ENCODE data around the gene SMARCD1. TPM values are rescaled to one million over a fixed set of nuclear protein-coding genes. Genes with fewer than 3 reads are reported as not detected.

SMARCD1 gene
- total RNA-seq, 1 experiment from 2014 or later: 152 TPM

DNA sequence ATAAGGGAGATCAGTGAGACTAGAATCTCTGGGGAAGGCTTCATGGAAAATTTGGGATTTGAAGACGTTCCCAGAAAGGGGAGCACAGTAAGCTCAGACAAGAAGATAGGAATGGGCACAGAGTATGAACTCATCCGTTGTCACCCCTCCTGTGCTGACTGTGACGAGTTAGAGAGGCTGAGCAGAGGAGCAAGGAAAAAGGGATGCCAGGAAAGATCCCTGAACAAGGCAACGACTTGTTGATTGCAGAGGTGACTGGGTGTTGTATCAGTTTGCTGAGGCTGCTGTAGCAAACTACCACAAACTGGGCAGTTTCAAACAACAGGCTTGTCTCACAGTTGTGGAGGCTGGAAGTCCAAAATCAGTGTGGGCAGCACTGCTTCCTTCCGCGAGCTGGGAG, 12.8 kb downstream of the SMARCD1 start:
- TF ChIP-seq, protein P1, sequence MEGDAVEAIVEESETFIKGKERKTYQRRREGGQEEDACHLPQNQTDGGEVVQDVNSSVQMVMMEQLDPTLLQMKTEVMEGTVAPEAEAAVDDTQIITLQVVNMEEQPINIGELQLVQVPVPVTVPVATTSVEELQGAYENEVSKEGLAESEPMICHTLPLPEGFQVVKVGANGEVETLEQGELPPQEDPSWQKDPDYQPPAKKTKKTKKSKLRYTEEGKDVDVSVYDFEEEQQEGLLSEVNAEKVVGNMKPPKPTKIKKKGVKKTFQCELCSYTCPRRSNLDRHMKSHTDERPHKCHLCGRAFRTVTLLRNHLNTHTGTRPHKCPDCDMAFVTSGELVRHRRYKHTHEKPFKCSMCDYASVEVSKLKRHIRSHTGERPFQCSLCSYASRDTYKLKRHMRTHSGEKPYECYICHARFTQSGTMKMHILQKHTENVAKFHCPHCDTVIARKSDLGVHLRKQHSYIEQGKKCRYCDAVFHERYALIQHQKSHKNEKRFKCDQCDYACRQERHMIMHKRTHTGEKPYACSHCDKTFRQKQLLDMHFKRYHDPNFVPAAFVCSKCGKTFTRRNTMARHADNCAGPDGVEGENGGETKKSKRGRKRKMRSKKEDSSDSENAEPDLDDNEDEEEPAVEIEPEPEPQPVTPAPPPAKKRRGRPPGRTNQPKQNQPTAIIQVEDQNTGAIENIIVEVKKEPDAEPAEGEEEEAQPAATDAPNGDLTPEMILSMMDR (conservative IDR thresholded peaks at IDR 0.05): no peak
- H3K4me3 Mint-ChIP-seq: no peak overlapping the region
- H4K91ac ChIP-seq (ENCODE audit: insufficient read length, low read depth, low read length): no peak overlapping the region
- no CpG with 5 or more reads among the region's 6 CpGs for WGBS (ENCODE audit: extremely low coverage, insufficient read length, low lambda C conversion rate)
- H3K27me3 ChIP-seq (ENCODE audit: insufficient read depth, low read length): no peaks in the 10 kb centered on the region
- no peak overlapping the region for H3T11ph ChIP-seq (ENCODE audit: low read length)
- H4K20me1 ChIP-seq (ENCODE audit: control insufficient read depth, insufficient read depth, insufficient read length): no peaks in the 10 kb centered on the region
- H2AFZ ChIP-seq (ENCODE audit: low read length): no peak overlapping the region
- no peaks in the 10 kb centered on the region for H3K79me2 ChIP-seq (ENCODE audit: insufficient read depth, low read length)
- H2BK5ac ChIP-seq (ENCODE audit: insufficient read length, low read length): no peak overlapping the region
- H2BK12ac ChIP-seq (ENCODE audit: insufficient read length, low read depth, low read length): no peak overlapping the region
- no peak overlapping the region for H3K4me2 ChIP-seq (ENCODE audit: insufficient read depth, insufficient read length, low read length)
- peaks cover 28 to 31% of the 10 kb centered on the region in 2 experiments for H3K4me1 Mint-ChIP-seq
- peak overlapping the region in 2 of 3 experiments; percentile 18 to 57; a peak in 1 of 7 replicates for H3K27ac Mint-ChIP-seq
- no peak overlapping the region for H3K56ac ChIP-seq (ENCODE audit: insufficient read length, low read depth, low read length)
- H3K79me1 ChIP-seq (ENCODE audit: insufficient read depth, low read depth, low read length, poor library complexity, severe bottlenecking): no peaks in the 10 kb centered on the region
- H3K9me3 ChIP-seq (ENCODE audit: control insufficient read depth, low read depth, low read length): no peaks in the 10 kb centered on the region
- H4K5ac ChIP-seq (ENCODE audit: insufficient read length, low read depth, low read length): no peak overlapping the region
- H3K4ac ChIP-seq (ENCODE audit: low read depth, low read length): no peak overlapping the region
- no peak overlapping the region for H3K18ac ChIP-seq (ENCODE audit: insufficient read length, low read depth, low read length)
- H2AK5ac ChIP-seq (ENCODE audit: insufficient read length, low read length): no peak overlapping the region
- H3K9me3 Mint-ChIP-seq: no peaks in the 10 kb centered on the region
- H3K9ac ChIP-seq (ENCODE audit: extremely low read depth, insufficient read length, low read length): no peak overlapping the region
- H3K27ac ChIP-seq (ENCODE audit: insufficient read length, low read depth, low read length): no peak overlapping the region
- no peak overlapping the region for H4K8ac ChIP-seq (replicated peaks; ENCODE audit: insufficient read length, low read depth, low read length)
- H2BK20ac ChIP-seq (ENCODE audit: low read depth, low read length, poor library complexity, severe bottlenecking): no peak overlapping the region
- H3K27me3 Mint-ChIP-seq (ENCODE audit: low read depth): no peaks in the 10 kb centered on the region
- H3K23me2 ChIP-seq (ENCODE audit: insufficient read length, low read depth, low read length, poor library complexity, severe bottlenecking): no peaks in the 10 kb centered on the region
- H3K4me1 ChIP-seq (ENCODE audit: insufficient read depth, low read length): no peaks in the 10 kb centered on the region; the same call in 1 of the 2 replicates
- H2BK15ac ChIP-seq (ENCODE audit: low read depth, low read length): no peak overlapping the region
- peaks cover 56 to 89% (median 83%) of the 10 kb centered on the region in 3 experiments for H3K36me3 Mint-ChIP-seq (ENCODE audit: insufficient read depth in 1 of 3, low read depth in 3 of 3)
- H2BK120ac ChIP-seq (ENCODE audit: low read depth, low read length, poor library complexity, severe bottlenecking): no peak overlapping the region
- DNase-seq: no peak
- H3K23ac ChIP-seq (ENCODE audit: insufficient read length, low read depth, low read length): no peak overlapping the region
- H3K14ac ChIP-seq (ENCODE audit: insufficient read depth, low read length): no peak overlapping the region

Measured in H9 (cell line).